HG03280 (cell line): Measurements from ENCODE around the gene PIGK.
"Not testable (repeated sequence)": the region's sequence is repeated elsewhere in the genome, so short reads cannot be mapped to it uniquely, and the experiment has no call there.

Source experiments
- ATAC-seq: cut with Tn5 transposase; IDR thresholded peaks from one replicate; pipeline ENCODE4 v1.9.1; 2021; ENCODE audit warnings: mild to moderate bottlenecking, moderate library complexity; ENCODE audit not compliant: unreplicated experiment

PIGK gene

DNA sequence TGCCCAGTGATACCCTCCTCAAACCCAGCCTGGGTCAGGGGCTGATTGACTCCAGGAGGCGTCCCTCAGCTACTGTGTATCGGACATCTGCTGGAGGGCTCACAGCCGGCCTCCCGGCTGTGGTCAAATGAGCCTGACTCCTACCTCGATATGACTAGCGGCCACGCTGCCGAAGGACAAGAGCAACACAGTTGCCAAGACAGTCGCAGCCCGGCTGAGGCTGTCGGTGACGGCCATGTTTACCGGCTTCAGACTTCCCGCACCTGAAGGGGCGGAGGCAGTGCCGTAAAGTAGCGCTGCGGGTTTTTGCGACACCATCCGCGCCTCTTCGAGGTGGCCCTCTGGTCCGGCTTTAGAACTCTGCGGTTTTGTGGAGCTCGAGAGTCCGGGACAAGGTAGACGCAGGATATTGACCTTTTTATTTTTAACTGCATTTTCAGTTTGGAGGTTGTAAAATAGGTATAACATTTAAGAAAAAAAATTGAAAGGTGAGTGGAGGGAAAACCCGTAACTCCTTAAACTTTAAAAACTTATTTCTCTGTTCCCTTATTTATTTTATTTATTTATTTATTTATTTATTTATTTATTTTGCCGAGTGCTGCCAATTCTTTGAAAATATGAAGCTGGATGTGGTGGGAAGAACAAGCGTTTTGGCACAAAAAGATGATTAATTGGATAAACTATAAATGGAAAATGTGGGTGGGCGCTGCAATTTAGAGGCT, at the start of gene PIGK:
PIGK (minus strand) TSS at position 265 of the 722 bp plus-strand sequence; CDS start at position 237, 28 bp downstream.
- peak; percentile 96 for ATAC-seq

DNA sequence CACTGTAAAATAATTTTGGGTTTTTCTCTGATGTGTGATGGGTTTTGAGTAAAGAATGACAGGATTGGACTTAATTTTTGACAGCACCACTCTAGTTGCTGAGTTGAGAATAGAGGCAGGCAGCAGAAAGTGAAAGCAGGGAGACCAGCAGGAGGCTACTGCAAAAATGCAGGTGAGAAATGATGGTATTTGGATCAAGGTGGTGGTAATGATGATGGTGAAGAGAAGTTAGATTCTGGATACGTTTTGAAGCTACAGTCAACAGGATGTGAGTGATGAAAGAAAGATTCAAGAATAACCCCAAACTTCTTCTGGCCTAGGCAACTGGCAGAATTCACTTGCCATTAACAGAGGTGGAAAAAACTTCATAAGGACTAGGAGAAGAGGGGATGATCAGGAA, 47.8 kb upstream of the PIGK start:
- no peak for ATAC-seq

DNA sequence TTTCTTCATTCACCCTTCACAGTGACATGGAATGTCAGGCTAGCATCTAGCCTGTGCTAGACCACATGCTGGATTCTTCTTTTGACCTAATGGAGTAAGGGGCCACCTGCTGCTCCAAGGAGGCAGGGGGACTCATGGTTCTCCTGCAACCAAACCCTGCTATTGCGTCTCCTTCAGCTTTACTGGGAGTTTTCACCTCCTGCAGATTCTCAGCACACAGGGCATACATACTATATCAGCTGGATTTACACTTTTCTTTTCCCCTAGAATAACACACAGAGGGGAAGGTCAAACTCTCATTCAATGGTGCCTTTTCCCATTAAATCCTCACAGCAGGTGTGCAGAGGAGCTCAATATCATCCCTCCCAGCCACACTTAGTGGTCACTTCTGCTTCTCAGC, 46.0 kb upstream of the PIGK start:
- ATAC-seq: no peak

DNA sequence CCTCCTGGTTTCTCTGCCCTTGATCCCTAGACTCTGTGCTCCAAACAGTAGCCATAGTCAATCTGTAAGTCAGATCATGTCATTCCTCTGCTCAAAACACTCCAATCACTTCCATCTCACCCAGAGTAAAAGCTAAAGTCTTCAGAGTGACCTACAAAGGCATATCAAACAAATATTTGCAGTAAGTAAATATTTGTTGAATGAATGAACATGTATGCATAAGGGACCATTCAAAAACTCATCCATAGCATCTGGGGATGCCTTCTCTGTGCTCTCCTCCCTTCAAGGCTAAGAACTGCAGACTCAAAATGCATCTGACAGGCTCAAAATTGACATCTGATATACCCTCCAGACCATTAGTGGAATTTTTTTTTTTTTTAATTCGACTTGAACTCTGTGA, 44.5 kb upstream of the PIGK start:
- no peak for ATAC-seq

DNA sequence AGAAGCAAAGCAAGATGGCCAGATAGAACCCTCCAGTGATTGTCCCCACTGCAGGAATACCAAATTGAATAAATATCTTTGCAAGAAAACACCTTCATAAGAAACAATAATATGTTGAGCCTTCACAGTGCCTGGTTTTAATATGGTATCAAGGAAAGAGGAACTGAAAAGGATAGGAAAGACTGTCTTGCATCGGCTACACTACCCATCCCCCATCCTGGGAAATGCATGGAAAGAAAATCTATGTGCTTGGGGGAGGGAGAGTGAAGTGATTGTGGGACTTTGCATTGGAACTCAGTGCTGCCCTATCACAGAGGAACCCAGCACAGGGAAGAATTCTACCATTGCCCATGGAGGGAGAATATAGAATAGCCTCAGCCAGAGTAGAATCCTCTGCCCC, 34.0 kb upstream of the PIGK start:
- ATAC-seq: no peak

DNA sequence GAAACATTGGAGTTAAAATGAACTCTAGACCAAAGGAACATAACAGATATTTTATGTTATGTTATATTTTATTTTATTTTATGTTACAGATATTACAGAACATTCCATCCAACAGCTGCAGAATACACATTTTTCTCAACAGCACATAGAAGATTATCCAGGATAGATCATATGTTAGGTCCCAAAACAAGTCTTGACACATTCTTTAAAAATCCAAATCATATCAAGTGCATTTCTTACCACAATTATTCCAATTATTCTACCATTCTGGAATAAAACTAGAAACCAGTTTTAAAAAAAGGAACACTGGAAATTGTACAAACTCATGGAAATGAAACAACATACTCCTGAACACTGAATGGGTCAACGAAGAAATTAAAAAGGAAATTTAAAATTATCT, 30.9 kb upstream of the PIGK start:
- no peak for ATAC-seq

DNA sequence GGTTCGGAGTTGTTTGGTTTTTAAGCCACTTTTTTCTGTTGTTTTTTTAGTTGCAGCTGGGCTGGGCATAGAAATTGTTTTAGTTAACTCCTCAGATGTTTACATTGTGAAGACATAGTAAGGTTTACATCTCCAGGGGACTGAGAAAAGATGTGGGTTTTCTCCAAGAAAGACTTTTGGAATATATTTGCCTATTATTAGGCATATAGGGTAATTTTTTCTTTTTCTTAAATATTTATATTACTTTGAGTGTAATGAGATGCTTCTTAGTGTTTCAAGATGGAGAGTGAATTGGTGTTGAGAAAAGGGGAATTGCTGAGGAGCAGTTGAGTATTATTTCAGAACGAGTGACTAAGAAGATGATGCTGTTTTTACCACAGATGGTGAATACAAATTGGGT, 26.6 kb upstream of the PIGK start:
- no peak for ATAC-seq

DNA sequence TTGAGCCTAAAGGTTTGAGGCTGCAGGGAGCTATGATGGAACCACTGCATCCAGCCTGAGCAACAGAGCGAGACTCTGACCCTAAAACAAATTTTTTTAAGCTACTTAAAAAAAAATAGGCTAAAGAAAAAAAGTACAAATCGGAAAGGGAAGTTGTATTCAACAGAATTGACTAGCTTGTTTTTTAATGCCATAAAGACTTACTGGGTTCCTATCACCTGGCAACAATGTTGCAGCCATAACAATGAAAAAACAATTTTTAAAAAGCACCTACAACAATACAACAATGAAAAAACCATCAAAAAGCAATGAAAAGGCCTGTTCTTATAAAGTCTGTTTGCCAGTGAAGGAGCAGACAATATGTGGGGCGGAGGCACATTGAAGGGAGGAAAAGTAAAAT, 20.1 kb upstream of the PIGK start:
- no peak for ATAC-seq

DNA sequence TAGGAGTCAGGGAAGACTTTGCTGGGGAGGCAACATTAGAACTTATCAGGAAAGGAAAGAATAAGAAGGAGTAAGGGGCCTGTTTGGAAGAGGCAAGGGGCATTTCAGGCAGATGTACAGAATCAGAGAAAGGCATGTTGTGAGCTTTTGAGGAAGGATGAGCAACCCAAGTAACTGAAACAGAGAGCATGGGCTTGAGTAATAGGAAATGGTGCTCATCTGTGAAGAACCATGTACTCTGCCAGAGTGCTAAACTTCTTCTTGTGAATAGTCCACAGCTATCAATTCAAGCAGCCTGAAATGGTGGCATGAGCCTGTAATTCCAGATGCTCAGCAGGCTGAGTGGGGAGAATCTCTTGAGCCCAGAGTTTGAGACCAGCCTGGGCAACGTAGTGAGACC, 19.2 kb upstream of the PIGK start:
- no peak for ATAC-seq

DNA sequence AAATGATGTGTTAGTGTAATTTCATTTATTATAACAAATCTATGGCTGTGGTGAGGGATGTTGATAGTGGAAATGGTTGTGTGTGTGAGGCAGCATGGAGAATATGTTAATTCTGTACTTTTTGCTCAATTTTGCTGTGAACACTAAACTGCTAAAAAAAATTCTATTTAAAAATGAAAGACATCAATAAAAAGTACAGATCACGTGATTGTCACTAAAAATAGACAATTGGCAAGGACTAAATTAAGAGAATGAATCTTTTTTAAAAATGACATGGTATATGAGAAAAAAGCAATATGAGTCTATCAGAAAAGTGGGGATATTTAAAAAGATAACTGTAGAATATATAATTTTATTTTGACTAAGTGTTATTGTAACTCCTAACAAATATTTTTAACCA, 15.7 kb upstream of the PIGK start:
- no peak for ATAC-seq

DNA sequence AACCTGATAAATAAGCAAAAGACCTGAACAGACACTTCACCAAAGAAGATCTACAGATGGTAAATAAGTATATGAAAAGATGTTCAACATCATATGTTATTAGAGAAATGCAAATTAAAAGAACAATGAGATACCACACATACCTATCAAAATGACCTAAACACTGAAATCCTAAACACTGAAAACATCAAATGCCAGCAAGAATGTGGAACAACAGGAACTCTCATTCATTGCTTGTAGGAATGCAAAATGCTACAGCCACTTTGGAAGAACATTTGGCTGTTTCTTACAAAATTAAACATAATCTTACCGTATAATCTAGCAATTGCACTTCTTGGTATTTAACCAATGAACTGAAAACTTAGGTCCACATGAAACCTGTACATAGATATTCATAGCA, 14.9 kb upstream of the PIGK start:
- no peak for ATAC-seq

DNA sequence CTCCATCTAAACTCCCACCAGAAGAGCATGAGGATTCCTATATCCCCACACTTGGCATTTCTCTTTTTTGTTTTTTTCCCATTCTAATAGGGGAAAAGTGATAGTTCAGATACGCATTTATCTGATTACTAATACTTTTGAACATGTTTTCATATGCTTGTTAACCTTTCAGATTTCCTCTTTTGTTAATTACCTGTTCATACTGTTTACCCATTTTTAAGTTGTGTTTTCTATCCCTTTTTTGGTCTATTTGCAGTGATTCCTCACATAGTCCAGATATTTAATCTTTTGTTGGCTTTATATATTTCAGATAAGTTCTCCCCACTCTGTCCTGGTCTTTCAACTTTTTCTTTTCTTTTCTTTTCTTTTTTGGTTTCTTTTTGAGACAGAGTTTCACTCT, 13.6 kb upstream of the PIGK start:
- no peak for ATAC-seq

DNA sequence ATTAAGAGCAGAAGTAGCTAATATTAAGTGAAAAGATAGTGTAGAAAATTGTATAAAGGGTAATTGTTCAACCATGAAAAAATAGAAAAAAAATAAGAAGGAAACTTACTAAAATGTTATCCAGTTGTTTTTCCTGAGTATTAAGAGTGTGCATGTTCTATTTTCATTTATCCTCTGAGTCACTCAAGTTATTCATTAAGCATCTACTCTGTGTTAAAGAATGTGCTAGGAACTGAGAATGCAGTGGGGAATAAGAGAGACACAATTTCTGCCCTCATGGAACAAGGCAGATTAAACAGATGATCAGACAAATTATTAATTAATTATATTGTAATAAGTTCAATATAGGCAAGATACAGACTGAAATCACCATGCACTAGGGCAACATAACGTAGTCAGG, 10.8 kb upstream of the PIGK start:
- no peak for ATAC-seq

DNA sequence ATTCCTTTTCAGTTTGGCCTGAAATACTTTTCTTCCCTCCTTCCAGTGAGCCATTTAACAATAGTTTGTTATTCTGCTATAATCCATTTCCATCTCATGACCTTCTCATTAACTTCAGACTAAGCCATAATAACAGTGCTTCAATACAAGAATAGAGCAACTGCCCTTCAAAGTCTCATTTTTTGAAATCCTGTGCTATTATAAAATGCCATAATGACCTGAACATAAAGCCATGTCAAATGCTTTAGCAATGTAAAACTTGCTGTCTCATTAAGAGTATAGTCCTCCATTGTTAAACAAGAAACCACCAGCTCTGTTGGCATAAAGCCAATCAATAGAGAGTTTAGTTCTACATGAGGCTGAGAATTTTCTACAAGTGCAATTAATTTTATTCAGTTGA, 9.6 kb upstream of the PIGK start:
- ATAC-seq: no peak

DNA sequence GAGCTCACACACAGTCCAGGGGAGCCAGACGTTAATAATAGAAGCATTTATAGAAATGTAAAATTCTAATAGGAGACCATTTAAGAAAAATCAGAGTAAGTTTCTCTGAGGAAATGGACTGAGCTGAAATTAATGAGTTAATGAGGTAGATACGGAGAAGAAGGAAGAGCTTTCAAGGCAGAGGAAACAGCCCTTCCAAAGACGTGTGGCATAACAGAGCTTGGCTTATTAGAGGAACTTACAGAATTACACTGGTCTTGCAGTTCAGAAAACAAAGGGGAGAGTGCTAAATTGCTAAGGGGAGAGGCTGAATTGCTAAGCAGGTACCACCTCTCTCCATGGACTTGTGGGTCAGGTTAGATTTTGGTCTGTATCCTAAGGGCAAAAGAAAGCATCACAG, 8.2 kb upstream of the PIGK start:
- no peak for ATAC-seq

DNA sequence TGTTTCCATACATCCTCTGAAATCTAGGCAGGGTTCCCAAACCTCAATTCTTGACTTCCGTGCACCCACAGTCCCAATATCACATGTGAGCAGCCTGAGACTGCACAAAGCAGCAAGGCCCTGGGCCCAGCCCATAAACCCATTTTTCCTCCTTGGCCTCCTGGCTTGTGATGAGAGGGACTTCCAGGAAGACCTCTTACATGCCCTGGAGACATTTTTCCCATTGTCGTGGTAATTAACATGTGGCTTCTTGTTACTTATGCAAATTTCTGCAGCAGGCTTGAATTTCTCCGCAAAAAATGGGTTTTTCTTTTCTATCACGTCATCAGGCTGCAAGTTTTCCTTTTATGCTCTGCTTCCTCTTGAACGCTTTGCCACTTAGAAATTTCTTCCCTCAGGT, 3.3 kb upstream of the PIGK start:
- ATAC-seq: no peak

DNA sequence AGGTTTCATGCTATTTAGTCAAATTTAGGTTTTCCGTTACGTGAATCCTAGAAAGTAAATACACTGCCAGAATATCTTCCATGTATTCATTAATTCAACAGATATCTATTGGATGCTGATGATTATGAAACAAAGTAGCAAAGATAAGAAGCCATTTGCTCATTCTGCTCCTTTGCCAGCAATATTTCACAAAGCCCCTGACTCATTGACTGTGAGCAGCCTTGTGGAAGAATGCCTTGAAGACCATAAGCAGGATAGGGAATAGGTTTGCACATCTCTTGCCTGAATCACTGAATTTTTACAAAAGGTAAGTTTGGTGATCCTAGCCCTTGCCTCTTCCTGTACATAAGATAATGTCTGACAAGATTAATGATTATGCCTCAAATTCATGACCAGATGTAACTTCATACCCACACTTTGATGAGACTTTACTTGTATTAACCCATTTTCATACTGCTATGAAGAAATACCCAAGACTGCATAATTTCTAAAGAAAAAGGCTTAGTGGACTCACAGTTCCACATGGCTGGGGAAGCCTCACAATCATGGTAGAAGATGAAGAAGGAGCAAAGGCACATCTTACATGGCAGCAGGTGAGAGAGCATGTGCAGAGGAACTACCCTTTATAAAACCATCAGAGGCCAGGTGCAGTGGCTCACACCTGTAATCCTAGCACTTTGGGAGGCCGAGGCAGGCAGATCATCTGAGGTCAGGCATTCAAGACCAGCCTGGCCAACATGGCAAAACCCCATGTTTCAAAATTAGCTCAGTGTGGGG, 1.6 kb upstream of the PIGK start:
- ATAC-seq: no peak

DNA sequence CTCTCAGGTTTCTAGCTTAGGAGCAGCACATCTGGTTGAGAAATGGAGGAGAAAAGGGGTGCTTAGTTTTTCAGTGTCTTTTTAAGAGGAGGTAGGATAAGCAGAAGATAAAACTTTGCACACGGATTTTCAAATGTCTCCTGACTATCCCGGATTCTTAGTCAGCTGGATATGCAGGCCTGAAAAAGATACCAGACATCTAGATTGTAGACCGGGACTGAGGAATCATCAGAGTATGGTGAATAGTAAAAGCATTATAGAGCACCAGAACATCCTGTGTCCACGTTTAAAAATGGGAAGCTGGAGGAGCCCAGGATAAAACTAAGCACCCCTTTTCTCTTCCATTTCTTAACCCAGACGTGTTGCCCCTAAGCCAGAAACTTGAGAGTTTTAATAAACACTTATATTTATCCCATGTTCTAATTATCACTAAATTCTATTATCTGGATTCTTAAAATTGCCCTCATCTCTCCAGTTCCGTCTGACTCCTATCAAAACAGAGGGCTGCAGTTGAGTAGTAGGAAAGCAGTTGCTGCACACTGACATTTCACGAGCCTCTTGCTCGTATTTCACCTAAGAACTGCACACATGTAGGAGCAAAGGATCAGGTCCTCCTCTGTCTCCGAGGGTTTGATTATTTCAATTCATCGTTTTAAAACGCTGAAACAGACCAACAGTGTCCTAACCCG, 609 bp downstream of the PIGK start:
- ATAC-seq: peak; percentile 31

DNA sequence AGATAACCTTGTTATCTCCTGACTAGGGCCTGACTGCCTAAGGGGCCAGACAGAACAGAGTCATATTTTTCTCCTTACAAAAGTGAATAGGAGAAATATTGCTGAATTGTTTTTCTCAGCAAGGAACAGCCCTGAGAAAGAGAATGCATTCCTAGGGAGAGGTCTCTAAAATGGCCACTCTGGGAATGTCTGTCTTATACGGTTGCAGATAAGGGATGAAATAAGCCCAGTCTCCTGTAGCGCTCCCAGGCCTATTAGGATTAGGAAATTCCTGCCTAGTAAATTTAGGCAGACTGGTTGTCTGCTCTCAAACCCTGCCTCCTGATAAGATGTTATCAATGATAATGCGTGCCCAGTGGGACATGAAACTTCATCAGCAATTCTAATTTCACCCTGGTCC, 15.2 kb downstream of the PIGK start:
- not testable (repeated sequence) for ATAC-seq

DNA sequence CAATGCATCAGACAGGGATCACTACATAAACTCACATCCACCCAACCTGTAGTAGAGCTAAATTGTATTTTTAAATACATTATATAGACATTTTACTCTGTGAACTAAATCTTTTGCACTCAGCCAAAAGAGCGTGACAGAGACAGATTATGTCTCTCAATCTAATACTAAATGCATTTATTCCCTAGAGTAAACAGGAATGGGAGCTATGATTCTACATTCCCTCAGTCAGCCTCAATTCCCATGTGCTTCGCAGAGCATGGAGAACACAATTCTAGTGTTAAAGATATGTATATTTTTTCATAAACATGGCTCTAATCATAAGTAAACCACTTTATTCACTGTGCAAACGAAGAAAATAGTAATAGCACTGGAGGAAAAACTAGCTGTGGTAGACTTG, 16.5 kb downstream of the PIGK start:
- ATAC-seq: no peak

DNA sequence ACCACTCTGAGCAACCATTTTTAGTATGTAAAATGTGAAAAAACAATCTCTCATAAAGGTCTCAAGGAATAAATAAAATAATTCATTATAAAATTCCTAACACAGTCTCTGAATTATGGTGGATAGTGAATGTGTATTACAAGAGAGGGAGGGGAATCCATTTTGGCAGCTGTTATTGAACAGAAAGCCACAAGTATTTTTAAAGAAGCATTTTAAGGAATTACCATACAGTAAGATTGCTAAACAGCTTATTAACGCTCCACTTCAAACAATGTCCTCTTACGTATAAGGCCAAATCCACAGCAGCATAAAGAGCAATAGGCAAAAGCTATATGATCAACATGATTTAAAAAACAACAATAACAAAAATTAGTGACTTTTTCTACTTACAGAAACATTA, 18.4 kb downstream of the PIGK start:
- ATAC-seq: no peak

DNA sequence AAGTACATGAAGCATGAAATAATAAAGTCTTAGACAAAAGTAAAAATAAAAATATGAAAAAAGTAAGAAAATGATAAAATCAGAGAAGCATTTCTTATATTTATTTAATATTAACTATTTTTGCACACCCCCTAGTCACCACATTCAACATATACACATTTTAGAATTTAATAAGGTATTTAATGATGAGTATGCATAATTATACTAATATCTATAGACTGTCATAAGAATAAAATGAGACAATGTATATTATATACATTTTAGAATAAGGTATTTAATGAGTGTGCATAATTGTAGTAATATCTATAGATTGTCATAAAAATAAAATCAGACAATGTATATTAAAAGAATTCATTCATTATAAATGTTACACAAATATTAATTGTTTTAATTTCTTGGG, 18.9 kb downstream of the PIGK start:
- ATAC-seq: no peak
